ENCODE results near the gene SLC35B2. TPM values are rescaled to one million over a fixed set of nuclear protein-coding genes. Genes with fewer than 3 reads are reported as not detected.

Gene SLC35B2
- total and polyA plus RNA-seq, 4 donors, result 18.9 to 27.0 (median 21.1) TPM

- Histone ChIP-seq H3K4me3 (ENCODE audit: low read depth in 1 of 3, low read length in 3 of 3) (no peak overlapping the region), H3K36me3 (ENCODE audit: control insufficient read depth in 4 of 4, insufficient read depth in 3 of 4, low read depth in 1 of 4, low read length in 3 of 4) (peaks cover 7 to 61% (median 49%) of the 10 kb centered on the region in 4 donors), H3K27ac (ENCODE audit: low read depth in 1 of 2, low read length in 2 of 2) (no peak overlapping the region), H3K9me3 (ENCODE audit: control insufficient read depth in 4 of 4, low read length in 3 of 4) (no peaks in the 10 kb centered on the region), H3K4me1 (ENCODE audit: control insufficient read depth in 4 of 4, insufficient read depth in 4 of 4, low read length in 3 of 4) (peaks cover 2 to 36% (median 17%) of the 10 kb centered on the region in 4 donors), H3K9ac (ENCODE audit: low read depth in 1 of 2, low read length in 2 of 2) (no peak overlapping the region), H3K27me3 (ENCODE audit: control insufficient read depth in 4 of 4, insufficient read depth in 4 of 4, low read length in 3 of 4) (no peaks in the 10 kb centered on the region)
- no peak for DNase-seq (ENCODE audit: low spot score)
- 84% methylated on average over 12 of the region's 12 CpGs for WGBS
- TF ChIP-seq ATF3 (IDR thresholded peaks at IDR 0.05) (no peak), REST (IDR thresholded peaks at IDR 0.05) (no peak), HNF4G (IDR thresholded peaks at IDR 0.05) (no peak), JUND (IDR thresholded peaks at IDR 0.05) (no peak), TAF1 (conservative IDR thresholded peaks at IDR 0.05) (no peak), RAD21 (IDR thresholded peaks at IDR 0.05) (no peak), ZBTB33 (IDR thresholded peaks at IDR 0.05) (no peak), MAX (IDR thresholded peaks at IDR 0.05) (no peak), SP1 (IDR thresholded peaks at IDR 0.05) (no peak), YY1 (IDR thresholded peaks at IDR 0.05) (no peak), FOXA1 (IDR thresholded peaks at IDR 0.05) (no peak), GABPA (IDR thresholded peaks at IDR 0.05 in 1 of 2, conservative IDR thresholded peaks at IDR 0.05 in 1 of 2) (no peak), EGR1 (IDR thresholded peaks at IDR 0.05; ENCODE audit: low read depth in 2 of 2) (no peak), CTCF (IDR thresholded peaks at IDR 0.05; ENCODE audit: low read depth, low read length, missing input control) (no peak), FOXA2 (IDR thresholded peaks at IDR 0.05) (no peak), HNF4A (conservative IDR thresholded peaks at IDR 0.05) (no peak), NR2F2 (IDR thresholded peaks at IDR 0.05) (no peak), RXRA (IDR thresholded peaks at IDR 0.05) (no peak)
These were observed 2.9 kb downstream of the SLC35B2 start for GRCh38 chr6:44254191-44255104.
